GM12878 (cell line): Measurements from ENCODE around the gene ZNF493. TPM values are rescaled to one million over a fixed set of nuclear protein-coding genes. Genes with fewer than 3 reads are reported as not detected.

Source experiments
- ATAC-seq: fragments of 200-7000 bp; cut with Tn5 transposase; 3 replicates; pipeline ENCODE4 v1.9.1; 2020; ENCODE audit warnings: mild to moderate bottlenecking, moderate library complexity
- BruUV-seq: library from RNA; stranded (reverse); fragments of 400-500 nt; replicated peaks from 2 replicates; lab custom pipeline; 2021; lab: Mats Ljungman, UMichigan
- CTCF ChIA-PET: fragments of 300-600 bp; sonication (Branson Sonifier 250); formaldehyde crosslinking; extraction: SDS; loops from one replicate; lab custom pipeline; 2021; ENCODE audit warnings: inconsistent platforms; lab: Yijun Ruan, JAX
- POLR2A ChIA-PET: fragments of 350-600 bp; formaldehyde crosslinking; extraction: SDS; loops from one replicate; lab custom pipeline; 2021; ENCODE audit warnings: inconsistent platforms; lab: Charles Lee
- RAD21 ChIA-PET: fragments of 300-600 bp; sonication (Branson Sonifier 250); formaldehyde crosslinking; loops from one replicate; lab custom pipeline; 2023; ENCODE audit warnings: antibody characterized with exemption; ENCODE audit not compliant: unreplicated experiment; lab: Charles Lee
- SMC1A ChIA-PET: fragments of 300-600 bp; sonication (Branson Sonifier 250); formaldehyde crosslinking; loops from one replicate; lab custom pipeline; 2023; ENCODE audit not compliant: unreplicated experiment, uncharacterized antibody; lab: Charles Lee
- DNase-seq: peaks from one replicate; pipeline ENCODE4 v3.0.0-alpha.2; 2011; ENCODE audit warnings: low read depth, low spot score
- FAIRE-seq: peaks from 3 replicates; lab custom pipeline; 2011; peaks lifted over from hg19 to GRCh38; lab: Jason Lieb, UNC
- H2AFZ ChIP-seq: 2 replicates; pipeline ENCODE4 v1.6.0; 2011; ENCODE audit warnings: low read depth, low read length, control low read depth; ENCODE audit not compliant: control insufficient read depth
- H3K27ac ChIP-seq: 2 replicates; pipeline ENCODE4 v1.5.1; 2011; ENCODE audit warnings: control low read depth; ENCODE audit not compliant: control insufficient read depth, insufficient read depth
- H3K27me3 ChIP-seq, 2 experiments: replicated peaks in 1 of 2; 2 replicates each; pipeline versions ENCODE4 v1.6.0 to v1.6.1; 2011; ENCODE audit warnings: low read length in 1 of 2; ENCODE audit not compliant: control insufficient read depth in 2 of 2, insufficient read depth in 2 of 2
- H3K36me3 ChIP-seq, 2 experiments: 2 replicates each; pipeline ENCODE4 v1.5.1; 2011; ENCODE audit warnings: low read length in 1 of 2; ENCODE audit not compliant: control insufficient read depth in 2 of 2, insufficient read depth in 2 of 2
- H3K4me1 ChIP-seq: 2 replicates; pipeline ENCODE4 v1.6.1; 2011; ENCODE audit warnings: mild to moderate bottlenecking, low read length, moderate library complexity, mixed read lengths; ENCODE audit not compliant: control insufficient read depth, insufficient read depth
- H3K4me2 ChIP-seq: 2 replicates; pipeline ENCODE4 v1.6.0; 2011; ENCODE audit warnings: control low read depth; ENCODE audit not compliant: control insufficient read depth, insufficient read depth
- H3K4me3 ChIP-seq: fragments of 200-600 bp; sonication (generic); 2 replicates; pipeline ENCODE4 v1.5.1; 2016
- H3K79me2 ChIP-seq: 2 replicates; pipeline ENCODE4 v1.6.0; 2011; ENCODE audit warnings: low read length; ENCODE audit not compliant: control insufficient read depth, insufficient read depth
- H3K9ac ChIP-seq: 2 replicates; pipeline ENCODE4 v1.8.0; 2011; ENCODE audit warnings: low read length, control low read depth, mixed read lengths; ENCODE audit not compliant: control insufficient read depth, insufficient read depth
- H3K9me3 ChIP-seq: replicated peaks from 3 replicates; pipeline ENCODE4 v1.5.1; 2011; ENCODE audit warnings: mild to moderate bottlenecking, low read length; ENCODE audit not compliant: control insufficient read depth, insufficient read depth
- H4K20me1 ChIP-seq: 2 replicates; pipeline ENCODE4 v1.6.0; 2011; ENCODE audit not compliant: control insufficient read depth, insufficient read depth
- ATF7 ChIP-seq: fragments of 450-650 bp; IDR thresholded peaks from 2 replicates; pipeline ENCODE4 v1.6.1; 2016; ENCODE audit warnings: low read depth, mild to moderate bottlenecking
- EED ChIP-seq: sonication (generic); IDR thresholded peaks from 2 replicates; pipeline ENCODE4 v1.6.1; 2016; ENCODE audit warnings: antibody characterized with exemption, low read depth
- EP300 ChIP-seq, 2 experiments: fragments of 150-350 bp in 1 of 2; IDR thresholded peaks; 2 replicates each; pipeline ENCODE4 v1.6.1; 2011 to 2012; ENCODE audit warnings: low read depth in 2 of 2, low read length in 2 of 2, borderline replicate concordance in 1 of 2, improper control_type of control experiment in 1 of 2, inconsistent platforms in 1 of 2; ENCODE audit not compliant: control insufficient read depth in 1 of 2
- IRF3 ChIP-seq: fragments of 450-650 bp; IDR thresholded peaks from 2 replicates; pipeline ENCODE4 v1.6.1; 2014; ENCODE audit warnings: mild to moderate bottlenecking
- NR2C1 ChIP-seq: fragments of 450-650 bp; IDR thresholded peaks from 2 replicates; pipeline ENCODE4 v1.6.1; 2017; ENCODE audit warnings: antibody characterized with exemption, mild to moderate bottlenecking, moderate library complexity
- RBBP5 ChIP-seq: fragments of 200-600 bp; sonication (generic); conservative IDR thresholded peaks from 2 replicates; pipeline ENCODE4 v1.6.1; 2016
- RELB ChIP-seq: fragments of 450-650 bp; IDR thresholded peaks from 2 replicates; pipeline ENCODE4 v1.6.1; 2017; ENCODE audit warnings: low read depth, mild to moderate bottlenecking, moderate library complexity
- SIX5 ChIP-seq: IDR thresholded peaks from 2 replicates; pipeline ENCODE4 v1.6.1; 2011; ENCODE audit warnings: mild to moderate bottlenecking, low read depth, low read length, moderate library complexity; ENCODE audit not compliant: severe bottlenecking
- SP1 ChIP-seq: IDR thresholded peaks from one replicate; pipeline ENCODE4 v1.6.1; 2011; ENCODE audit warnings: low read depth, low read length
- STAT3 ChIP-seq: IDR thresholded peaks from 2 replicates; pipeline ENCODE4 v1.6.1; 2011; ENCODE audit warnings: low read depth, low read length, improper control_type of control experiment
- ZBTB40 ChIP-seq: fragments of 450-650 bp; IDR thresholded peaks from 2 replicates; pipeline ENCODE4 v1.6.1; 2016; ENCODE audit warnings: mild to moderate bottlenecking, moderate library complexity, borderline replicate concordance
- ZNF217 ChIP-seq: fragments of 450-650 bp; IDR thresholded peaks from 2 replicates; pipeline ENCODE4 v1.6.1; 2017; ENCODE audit warnings: antibody characterized with exemption, mild to moderate bottlenecking
- ZNF687 ChIP-seq: fragments of 450-650 bp; IDR thresholded peaks from 2 replicates; pipeline ENCODE4 v1.6.1; 2017; ENCODE audit warnings: mild to moderate bottlenecking, moderate library complexity
- WGBS: methylation state at CpG from one replicate; pipeline ENCODE4 v1.1.6; 2016; ENCODE audit warnings: low lambda C conversion rate; ENCODE audit not compliant: insufficient replicate concordance, insufficient coverage; ENCODE audit errors: missing lambda C conversion rate; 5-methylcytosine and 5-hydroxymethylcytosine counted together
- in situ Hi-C: fragments of 300-500 bp; cut with MboI; formaldehyde crosslinking; loops from 9 replicates; pipeline ENCODE4 v1.14.3; 2018; ENCODE audit warnings: mixed read lengths
- intact Hi-C: fragments of 100-400 bp; cut with micrococcal nuclease; formaldehyde crosslinking; loops from one replicate; pipeline ENCODE4 v1.14.2; 2022; ENCODE audit not compliant: unreplicated experiment
- polyA plus RNA-seq, 11 experiments: library from polyadenylated mRNA; depleted of rRNA in 4 of 11; unstranded in 6 of 11; stranded (reverse) in 5 of 11; fragments of >200 nt; fragmentation: Nextera tagmentation in 4 of 11; fragmentation: Illumina TruSeq in 1 of 11; extraction: Ambion mirVana in 4 of 11; extraction: Trizol in 1 of 11; gene quantifications; 1 replicate in 1 of 11; 2 replicates in 10 of 11; pipeline versions ENCODE4 v1.2.1 to v1.2.3, GENCODE V29; 2011 to 2016; ENCODE audit warnings: inconsistent platforms in 2 of 11, missing spikeins in 2 of 11, low read depth in 1 of 11
- total RNA-seq, 4 experiments: library from RNA; depleted of rRNA in 3 of 4; stranded (reverse); fragments of >200 nt in 3 of 4; fragmentation: Illumina TruSeq in 1 of 4; extraction: Trizol in 1 of 4; gene quantifications; 2 replicates each; pipeline versions ENCODE4 v1.2.1 to v1.2.3, GENCODE V29; 2013 to 2021

Gene ZNF493
- total and polyA plus RNA-seq, 10 of the 15 experiments (the other 5 are each of a cell fraction or from before 2014, with no cell fraction given) = 2.9 to 17.6 (median 8.3) TPM

GRCh38 chr19:21434516-21434915 is 37.6 kb downstream of the ZNF493 start:
- ATAC-seq (no peak), FAIRE-seq (no peak), DNase-seq (no peak)
- WGBS = 33% methylated on average over 8 of the region's 8 CpGs
- ChIA-PET POLR2A (no interaction called here), SMC1A (no interaction called here), RAD21 (no interaction called here), CTCF (interaction anchor here (1.0 kb wide), 1 partner anchor 53 kb away, joined by 3 read pairs; no protein-coding TSS in a partner anchor)
- no peak overlapping the region for H2AFZ ChIP-seq
- H3K79me2 ChIP-seq = no peaks in the 10 kb centered on the region
- in situ Hi-C loops (no loop called here), intact Hi-C loops (no loop called here)
- no peak overlapping the region for H3K9ac ChIP-seq
- H3K9me3 ChIP-seq = no peaks in the 10 kb centered on the region; the same call in 2 of the 3 replicates
- H3K27me3 ChIP-seq = no peaks in the 10 kb centered on the region
- H3K36me3 ChIP-seq = no peaks in the 10 kb centered on the region
- no peak overlapping the region for H3K4me3 ChIP-seq
- no TSS peak for BruUV-seq
- no peak overlapping the region for H3K27ac ChIP-seq
- H3K4me2 ChIP-seq = no peak overlapping the region
- no peaks in the 10 kb centered on the region for H4K20me1 ChIP-seq
- no peaks in the 10 kb centered on the region for H3K4me1 ChIP-seq
- TF ChIP-seq SIX5 (no peak), RELB (no peak), NR2C1 (no peak), ZBTB40 (no peak), EED (no peak), ZNF217 (no peak), RBBP5 (no peak), EP300 (IDR thresholded peaks at IDR 0.05; ENCODE audit: borderline replicate concordance in 1 of 2, control insufficient read depth in 1 of 2, low read depth in 2 of 2, low read length in 2 of 2) (no peak), STAT3 (no peak), IRF3 (no peak), SP1 (no peak), ZNF687 (no peak), ATF7 (no peak)
